NOMO-1 (cell line): ENCODE data around the gene SLC25A19.

Experiments used
- DNase-seq, 2 experiments: peaks; one replicate each; lab custom pipeline; 2025; ENCODE audit not compliant: unreplicated experiment in 2 of 2; lab: John Stamatoyannopoulos, UW

The SLC25A19 gene

GRCh38 chr17:75289115-75289831 lies at the start of gene SLC25A19:
TSS of gene SLC25A19 (minus strand) at chr17:75289433. CDS start at chr17:75286764, 2,669 bp downstream.
- peak; percentile 99 for DNase-seq

- DNase-seq: peak; percentile 36 to 58
Observed at GRCh38 chr17:75338335-75338734, 49.1 kb upstream of the SLC25A19 start.

- no peak for DNase-seq
Observed at GRCh38 chr17:75335315-75335714, 46.1 kb upstream of the SLC25A19 start.

- no peak for DNase-seq
Observed at GRCh38 chr17:75334723-75335122, 45.5 kb upstream of the SLC25A19 start.

- DNase-seq: no peak
Observed at GRCh38 chr17:75331671-75332070, 42.4 kb upstream of the SLC25A19 start.

GRCh38 chr17:75327757-75328156 lies 38.5 kb upstream of the SLC25A19 start:
- DNase-seq: no peak

- peak; percentile 42 to 77 for DNase-seq
Observed at GRCh38 chr17:75326226-75326848, 37.1 kb upstream of the SLC25A19 start.

GRCh38 chr17:75325827-75326225 lies 36.6 kb upstream of the SLC25A19 start:
- no peak for DNase-seq

GRCh38 chr17:75325348-75325747 lies 36.1 kb upstream of the SLC25A19 start:
- DNase-seq: no peak

- no peak for DNase-seq
Observed at GRCh38 chr17:75321506-75321905, 32.3 kb upstream of the SLC25A19 start.

GRCh38 chr17:75319904-75320691 lies 30.9 kb upstream of the SLC25A19 start:
- DNase-seq: no peak

GRCh38 chr17:75318615-75319222 lies 29.5 kb upstream of the SLC25A19 start:
- DNase-seq: no peak

GRCh38 chr17:75318211-75318610 lies 29.0 kb upstream of the SLC25A19 start:
- DNase-seq: no peak

- no peak for DNase-seq
Observed at GRCh38 chr17:75317671-75318070, 28.4 kb upstream of the SLC25A19 start.

GRCh38 chr17:75316253-75316652 lies 27.0 kb upstream of the SLC25A19 start:
- no peak for DNase-seq

GRCh38 chr17:75315541-75316243 lies 26.5 kb upstream of the SLC25A19 start:
- peak; percentile 64 to 71 for DNase-seq

GRCh38 chr17:75313941-75314551 lies 24.8 kb upstream of the SLC25A19 start:
- peak; percentile 78 to 82 for DNase-seq

- peak; percentile 35 to 36 for DNase-seq
Observed at GRCh38 chr17:75308732-75309629, 19.7 kb upstream of the SLC25A19 start.
